Measurements from ENCODE around the gene C9orf40. TPM values are rescaled to one million over a fixed set of nuclear protein-coding genes. Genes with fewer than 3 reads are reported as not detected.

Gene C9orf40
- total RNA-seq, 1 experiment from 2014 or later, result 12.8 TPM

- Histone ChIP-seq H3K36me3 (ENCODE audit: control insufficient read depth in 1 of 2, insufficient read depth in 2 of 2, low read length in 2 of 2) (no peaks in the 10 kb centered on the region), H3K4me2 (ENCODE audit: low read length) (no peak overlapping the region), H3K4me1 (ENCODE audit: control insufficient read depth in 1 of 2, insufficient read depth in 2 of 2, low read length in 2 of 2) (peaks cover 3 to 13% of the 10 kb centered on the region in 2 experiments; a peak in 2 of 4 replicates), H3K4me3 (replicated peaks in 1 of 2; ENCODE audit: low read depth in 1 of 2, low read length in 2 of 2) (no peak overlapping the region), H2AFZ (ENCODE audit: low read depth, low read length, poor library complexity, severe bottlenecking) (no peak overlapping the region), H3K79me2 (ENCODE audit: insufficient read depth, low read length) (peaks cover 8% of the 10 kb centered on the region), H3K27me3 (ENCODE audit: insufficient read depth, low read length) (no peaks in the 10 kb centered on the region), H4K20me1 (ENCODE audit: insufficient read depth) (no peaks in the 10 kb centered on the region), H3K9me3 (ENCODE audit: control insufficient read depth in 1 of 2, insufficient read depth in 1 of 2, low read depth in 1 of 2, low read length in 2 of 2) (no peaks in the 10 kb centered on the region), H3K9ac (ENCODE audit: low read length) (no peak overlapping the region), H3K9me2 (ENCODE audit: insufficient read depth) (no peaks in the 10 kb centered on the region), H3K27ac (ENCODE audit: low read depth, low read length) (no peak overlapping the region)
- BruUV-seq (replicated peaks), result no TSS peak
- intact Hi-C loops (cut with micrococcal nuclease), result no loop called here
- TF ChIP-seq CTCF (IDR thresholded peaks at IDR 0.05 in 2 of 3, conservative IDR thresholded peaks at IDR 0.05 in 1 of 3; ENCODE audit: borderline replicate concordance in 1 of 3, insufficient read depth in 1 of 3, low read depth in 2 of 3, low read length in 2 of 3) (no peak), YY1 (IDR thresholded peaks at IDR 0.05; ENCODE audit: extremely low read depth, insufficient replicate concordance, low read depth, low read length) (no peak), ZFX (IDR thresholded peaks at IDR 0.05) (no peak), ATF3 (IDR thresholded peaks at IDR 0.05) (no peak), TCF7L2 (IDR thresholded peaks at IDR 0.05; ENCODE audit: borderline replicate concordance, extremely low read depth, insufficient read depth, insufficient read length) (no peak), POLR2A (IDR thresholded peaks at IDR 0.05; ENCODE audit: borderline replicate concordance, extremely low read depth, insufficient read depth, insufficient read length) (no peak), EZH2 (IDR thresholded peaks at IDR 0.05) (no peak), ZNF274 (IDR thresholded peaks at IDR 0.05; ENCODE audit: low read depth, low read length) (no peak), CEBPB (IDR thresholded peaks at IDR 0.05; ENCODE audit: low read depth) (no peak), EGR1 (IDR thresholded peaks at IDR 0.05; ENCODE audit: low read depth) (no peak), FOSL1 (IDR thresholded peaks at IDR 0.05; ENCODE audit: low read depth) (no peak)
- TF ChIP-seq, protein P1, sequence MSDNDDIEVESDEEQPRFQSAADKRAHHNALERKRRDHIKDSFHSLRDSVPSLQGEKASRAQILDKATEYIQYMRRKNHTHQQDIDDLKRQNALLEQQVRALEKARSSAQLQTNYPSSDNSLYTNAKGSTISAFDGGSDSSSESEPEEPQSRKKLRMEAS (IDR thresholded peaks at IDR 0.05), result no peak
- ChIA-PET POLR2A (no interaction called here), RAD21 (ENCODE audit: low non-redundant PET in 1 of 2, low total read pairs in 2 of 2, uncharacterized antibody in 2 of 2, unreplicated experiment in 2 of 2) (no interaction called here), CTCF (no interaction called here)
- no peak for ATAC-seq
- no peak for DNase-seq (ENCODE audit: low read depth, low spot score)
These were observed 6.0 kb downstream of the C9orf40 start for GRCh38 chr9:74946686-74947085.

Data from HCT116 (cell line).